Raji (cell line): ENCODE data around the gene EML6.

Experiments
- POLR2A ChIP-seq: IDR thresholded peaks from 2 replicates; pipeline ENCODE4 v1.6.1; 2011; ENCODE audit warnings: low read depth, low read length, control low read depth; ENCODE audit not compliant: insufficient read depth

Gene EML6

GRCh38 chr2:54866179-54866578 is 142.7 kb downstream of the EML6 start:
- no peak for TF ChIP-seq POLR2A

- no peak for TF ChIP-seq POLR2A
These were observed 143.4 kb downstream of the EML6 start for GRCh38 chr2:54866868-54867267.

- TF ChIP-seq POLR2A = no peak
These were observed 144.0 kb downstream of the EML6 start for GRCh38 chr2:54867457-54867856.

- TF ChIP-seq POLR2A = no peak
These were observed 148.1 kb downstream of the EML6 start for GRCh38 chr2:54871457-54872107.

GRCh38 chr2:54872780-54873179 is 149.3 kb downstream of the EML6 start:
- no peak for TF ChIP-seq POLR2A

- no peak for TF ChIP-seq POLR2A
These were observed 153.3 kb downstream of the EML6 start for GRCh38 chr2:54876764-54877163.

GRCh38 chr2:54878182-54878581 is 154.7 kb downstream of the EML6 start:
- no peak for TF ChIP-seq POLR2A

GRCh38 chr2:54879032-54879431 is 155.6 kb downstream of the EML6 start:
- no peak for TF ChIP-seq POLR2A

GRCh38 chr2:54879598-54880332 is 156.3 kb downstream of the EML6 start:
- TF ChIP-seq POLR2A = no peak

GRCh38 chr2:54880428-54880827 is 157.0 kb downstream of the EML6 start:
- no peak for TF ChIP-seq POLR2A

- TF ChIP-seq POLR2A = no peak
These were observed 158.3 kb downstream of the EML6 start for GRCh38 chr2:54881759-54882158.

- no peak for TF ChIP-seq POLR2A
These were observed 162.4 kb downstream of the EML6 start for GRCh38 chr2:54885891-54886290.

- no peak for TF ChIP-seq POLR2A
These were observed 164.5 kb downstream of the EML6 start for GRCh38 chr2:54887850-54888545.

- no peak for TF ChIP-seq POLR2A
These were observed 165.6 kb downstream of the EML6 start for GRCh38 chr2:54889053-54889452.

- TF ChIP-seq POLR2A = no peak
These were observed 168.4 kb downstream of the EML6 start for GRCh38 chr2:54891909-54892308.

- TF ChIP-seq POLR2A = no peak
These were observed 171.0 kb downstream of the EML6 start for GRCh38 chr2:54894467-54894866.
